NCI-H2171 treated with DMSO at 0.1 percent for 48 hours (cell line): ENCODE measurements around the gene ADAMTS2.
"Not testable (repeated sequence)": the region's sequence is repeated elsewhere in the genome, so short reads cannot be mapped to it uniquely, and the experiment has no call there.

ENCODE experiments used
- DNase-seq: peaks from one replicate; lab custom pipeline; 2025; lab: John Stamatoyannopoulos, UW

The ADAMTS2 gene

GRCh38 chr5:179325296-179326031 is 19.8 kb downstream of the ADAMTS2 start:
- DNase-seq = no peak

GRCh38 chr5:179324760-179325295 is 20.4 kb downstream of the ADAMTS2 start:
- no peak for DNase-seq

GRCh38 chr5:179324316-179324715 is 20.9 kb downstream of the ADAMTS2 start:
- not testable (repeated sequence) for DNase-seq

GRCh38 chr5:179323026-179323870 is 22.0 kb downstream of the ADAMTS2 start:
- DNase-seq = peak; percentile 71

GRCh38 chr5:179322071-179323025 is 22.9 kb downstream of the ADAMTS2 start:
- DNase-seq = peak; percentile 35

GRCh38 chr5:179321206-179321987 is 23.9 kb downstream of the ADAMTS2 start:
- no peak for DNase-seq

GRCh38 chr5:179319741-179320281 is 25.4 kb downstream of the ADAMTS2 start:
- no peak for DNase-seq

GRCh38 chr5:179319123-179319522 is 26.1 kb downstream of the ADAMTS2 start:
- no peak for DNase-seq

GRCh38 chr5:179318221-179318955 is 26.9 kb downstream of the ADAMTS2 start:
- no peak for DNase-seq

GRCh38 chr5:179317411-179318220 is 27.6 kb downstream of the ADAMTS2 start:
- no peak for DNase-seq

- DNase-seq = no peak
Observed at GRCh38 chr5:179316982-179317381, 28.3 kb downstream of the ADAMTS2 start.

- DNase-seq = no peak
Observed at GRCh38 chr5:179316111-179316551, 29.1 kb downstream of the ADAMTS2 start.

GRCh38 chr5:179315356-179315890 is 29.8 kb downstream of the ADAMTS2 start:
- no peak for DNase-seq

GRCh38 chr5:179314606-179315355 is 30.5 kb downstream of the ADAMTS2 start:
- DNase-seq = no peak

GRCh38 chr5:179313849-179314521 is 31.3 kb downstream of the ADAMTS2 start:
- peak; percentile 50 for DNase-seq

GRCh38 chr5:179312557-179313235 is 32.6 kb downstream of the ADAMTS2 start:
- DNase-seq = no peak

GRCh38 chr5:179311581-179311980 is 33.7 kb downstream of the ADAMTS2 start:
- DNase-seq = no peak
